ENCODE results near the gene FXYD7. TPM values are rescaled to one million over a fixed set of nuclear protein-coding genes. Genes with fewer than 3 reads are reported as not detected.

Gene FXYD7
- total and polyA plus RNA-seq, 9 donors = 0.30 to 2.8 (median 0.80) TPM; not detected in 2

DNA sequence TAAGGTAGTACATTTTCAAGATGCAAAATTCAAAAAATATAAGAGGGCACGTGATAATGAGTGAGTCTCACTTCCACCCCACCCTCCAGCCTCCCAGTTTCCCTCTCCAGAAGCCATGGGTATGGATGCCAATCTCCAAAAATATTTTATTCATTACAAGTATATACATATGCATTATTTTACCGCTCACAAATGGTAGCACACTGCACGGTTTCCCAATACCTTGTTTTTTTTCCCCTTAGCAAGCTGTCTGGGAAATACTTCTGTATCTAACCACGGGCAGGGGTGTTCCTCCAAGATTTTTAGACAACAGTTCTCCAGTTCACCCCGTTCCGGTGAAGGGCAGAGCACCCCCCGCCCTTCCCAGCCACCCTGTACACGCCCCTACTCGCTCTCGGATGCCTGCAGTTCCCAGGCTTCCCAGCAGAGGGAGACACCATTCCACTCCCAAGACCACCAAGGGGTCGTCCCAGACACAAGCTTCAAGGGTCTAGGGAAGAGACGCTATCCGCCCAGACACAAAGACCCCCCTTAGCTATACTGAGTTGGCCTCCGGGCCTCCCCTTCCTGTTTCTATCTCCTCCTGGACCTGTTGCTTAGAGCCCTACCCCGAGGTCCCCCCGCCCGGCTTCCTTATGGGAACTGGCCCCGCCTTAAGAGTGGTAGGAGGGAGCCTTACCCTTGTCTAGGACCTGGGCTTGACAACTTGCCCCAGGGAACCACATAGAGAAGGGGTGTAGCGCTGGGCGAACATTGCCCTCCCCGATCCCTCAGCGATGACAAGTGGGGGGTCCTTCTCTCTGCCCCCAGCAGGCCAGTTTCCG is 28.5 kb upstream of the FXYD7 start:
- H3K4me1 ChIP-seq (ENCODE audit: insufficient read depth) = peaks cover 14% of the 10 kb centered on the region
- H3K27me3 ChIP-seq = no peaks in the 10 kb centered on the region
- peak; percentile 42 to 84 (median 79) for DNase-seq
- H3K9me3 ChIP-seq = no peaks in the 10 kb centered on the region
- H3K36me3 ChIP-seq = no peaks in the 10 kb centered on the region
- peak overlapping the region; percentile 17 for H3K4me3 ChIP-seq
- intact Hi-C loops (cut with DNase I) = no loop called here
- TF ChIP-seq EP300 (IDR thresholded peaks at IDR 0.05) (no peak), POLR2A (IDR thresholded peaks at IDR 0.05) (no peak)
- TF ChIP-seq, protein P1, sequence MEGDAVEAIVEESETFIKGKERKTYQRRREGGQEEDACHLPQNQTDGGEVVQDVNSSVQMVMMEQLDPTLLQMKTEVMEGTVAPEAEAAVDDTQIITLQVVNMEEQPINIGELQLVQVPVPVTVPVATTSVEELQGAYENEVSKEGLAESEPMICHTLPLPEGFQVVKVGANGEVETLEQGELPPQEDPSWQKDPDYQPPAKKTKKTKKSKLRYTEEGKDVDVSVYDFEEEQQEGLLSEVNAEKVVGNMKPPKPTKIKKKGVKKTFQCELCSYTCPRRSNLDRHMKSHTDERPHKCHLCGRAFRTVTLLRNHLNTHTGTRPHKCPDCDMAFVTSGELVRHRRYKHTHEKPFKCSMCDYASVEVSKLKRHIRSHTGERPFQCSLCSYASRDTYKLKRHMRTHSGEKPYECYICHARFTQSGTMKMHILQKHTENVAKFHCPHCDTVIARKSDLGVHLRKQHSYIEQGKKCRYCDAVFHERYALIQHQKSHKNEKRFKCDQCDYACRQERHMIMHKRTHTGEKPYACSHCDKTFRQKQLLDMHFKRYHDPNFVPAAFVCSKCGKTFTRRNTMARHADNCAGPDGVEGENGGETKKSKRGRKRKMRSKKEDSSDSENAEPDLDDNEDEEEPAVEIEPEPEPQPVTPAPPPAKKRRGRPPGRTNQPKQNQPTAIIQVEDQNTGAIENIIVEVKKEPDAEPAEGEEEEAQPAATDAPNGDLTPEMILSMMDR (IDR thresholded peaks at IDR 0.05) = peak; percentile 84 to 86 (median 85)
- WGBS, 3 donors = 5 to 7% (median 6%) methylated on average over 23 of the region's 23 CpGs
- H3K27ac ChIP-seq = peak overlapping the region in 1 of 2 donors; percentile 59

DNA sequence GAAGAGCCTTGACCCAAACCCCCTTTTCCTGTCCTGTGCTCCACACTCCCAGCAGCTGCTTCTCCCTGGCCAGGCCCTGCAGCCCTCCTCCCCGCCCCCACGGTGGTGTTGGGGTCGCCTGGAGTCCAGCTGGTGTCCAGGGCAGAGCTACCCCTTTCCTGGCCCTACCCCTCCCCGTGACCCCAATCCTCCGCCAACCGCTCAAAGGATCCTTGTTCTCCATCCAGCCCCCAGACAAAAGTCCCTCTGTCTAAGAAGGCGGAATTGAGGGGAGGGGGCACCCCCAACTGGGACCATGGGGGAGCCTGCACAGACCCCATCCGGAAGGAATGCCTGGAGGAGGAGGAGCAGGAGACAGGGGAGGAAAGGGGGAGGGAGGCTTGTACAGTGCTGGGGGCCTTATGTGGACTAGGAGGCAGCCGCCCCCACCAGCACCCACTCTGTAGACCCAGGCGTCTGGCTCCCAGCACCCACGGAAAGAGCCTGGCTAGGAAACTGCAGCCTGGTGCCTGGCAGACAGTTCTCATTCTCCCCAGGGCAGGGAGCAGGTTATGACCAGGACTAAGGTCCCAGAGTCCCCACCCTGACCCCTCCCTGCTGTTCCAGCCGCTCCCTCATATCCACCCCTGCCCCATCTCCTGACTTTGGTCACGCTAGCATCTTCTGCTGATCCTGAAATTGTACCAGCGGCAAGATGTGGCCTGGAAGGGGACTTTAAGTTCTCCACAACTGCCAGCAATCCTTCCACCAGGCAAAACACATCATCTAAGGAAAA is 27.7 kb upstream of the FXYD7 start, which contains the start of gene FXYD3:
Gene FXYD3 (plus strand): TSS at position 647 of the 775 bp plus-strand sequence. CDS start 3,554 bp downstream, outside the sequence.
- Histone ChIP-seq H3K27me3 (no peaks in the 10 kb centered on the region), H3K36me3 (no peaks in the 10 kb centered on the region), H3K4me1 (ENCODE audit: insufficient read depth) (peaks cover 14% of the 10 kb centered on the region), H3K4me3 (peak within 1 kb of the TSS; percentile 17), H3K9me3 (no peaks in the 10 kb centered on the region), H3K27ac (peak within 1 kb of the TSS in 1 of 2 donors; percentile 59)
- peak in 1 of 5 donors; percentile 55 for DNase-seq
- TF ChIP-seq EP300 (IDR thresholded peaks at IDR 0.05) (no peak), POLR2A (IDR thresholded peaks at IDR 0.05) (no peak)
- TF ChIP-seq, protein P1 (IDR thresholded peaks at IDR 0.05) = no peak
- intact Hi-C loops (cut with DNase I) = no loop called here
- WGBS, 3 donors = 52 to 54% (median 54%) methylated on average over 11 to 14 of the region's 14 CpGs

DNA sequence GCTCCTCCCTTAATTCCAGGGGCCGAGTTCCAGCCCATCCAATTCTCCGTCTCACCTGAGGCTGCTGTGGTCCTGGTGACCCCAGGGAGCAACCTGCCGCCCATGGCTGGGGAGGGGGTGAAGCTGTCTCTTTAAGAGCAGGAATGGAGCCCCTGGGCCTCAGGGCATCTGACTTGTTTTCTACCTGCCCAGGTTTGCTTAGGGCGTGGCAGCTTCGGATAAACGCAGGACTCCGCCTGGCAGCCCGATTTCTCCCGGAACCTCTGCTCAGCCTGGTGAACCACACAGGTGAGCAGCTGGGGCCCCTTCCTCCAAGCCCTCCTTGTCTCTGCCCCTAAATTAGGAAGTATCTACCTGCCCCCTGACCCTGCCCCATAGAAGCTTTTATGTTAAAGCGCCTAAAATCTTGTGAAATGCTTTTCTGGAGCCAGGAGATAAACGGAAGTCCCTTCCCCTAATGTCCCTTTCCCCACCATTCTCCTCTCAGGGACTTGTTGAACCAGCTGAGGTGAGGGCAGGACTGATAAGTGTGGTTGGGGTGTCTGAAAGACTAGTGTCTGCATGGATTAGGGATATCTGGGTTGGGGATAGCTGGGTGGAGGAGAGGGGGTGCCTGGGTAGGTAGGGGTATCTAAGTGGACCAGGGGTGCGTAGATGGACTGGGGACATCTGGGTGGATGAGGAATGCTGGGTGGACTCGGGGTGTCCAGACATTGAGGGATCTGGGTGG is 26.8 kb upstream of the FXYD7 start:
- WGBS, 3 donors = 84 to 87% (median 87%) methylated on average over 13 of the region's 13 CpGs
- intact Hi-C loops (cut with DNase I) = no loop called here

More for the DNA sequence above, 26.8 kb upstream of the FXYD7 start:
- Histone ChIP-seq H3K36me3 (no peaks in the 10 kb centered on the region), H3K27ac (no peak overlapping the region), H3K4me3 (peak overlapping the region; percentile 17), H3K27me3 (no peaks in the 10 kb centered on the region), H3K4me1 (ENCODE audit: insufficient read depth) (peaks cover 14% of the 10 kb centered on the region), H3K9me3 (no peaks in the 10 kb centered on the region)
- no peak for DNase-seq
- TF ChIP-seq, protein P1 (IDR thresholded peaks at IDR 0.05) = no peak
- TF ChIP-seq EP300 (IDR thresholded peaks at IDR 0.05) (no peak), POLR2A (IDR thresholded peaks at IDR 0.05) (no peak)
